ENCODE measurements around the gene U2AF1L4.
A peak's percentile ranks its signal among the peaks of the same experiment; 100 is the strongest.

The U2AF1L4 gene

DNA sequence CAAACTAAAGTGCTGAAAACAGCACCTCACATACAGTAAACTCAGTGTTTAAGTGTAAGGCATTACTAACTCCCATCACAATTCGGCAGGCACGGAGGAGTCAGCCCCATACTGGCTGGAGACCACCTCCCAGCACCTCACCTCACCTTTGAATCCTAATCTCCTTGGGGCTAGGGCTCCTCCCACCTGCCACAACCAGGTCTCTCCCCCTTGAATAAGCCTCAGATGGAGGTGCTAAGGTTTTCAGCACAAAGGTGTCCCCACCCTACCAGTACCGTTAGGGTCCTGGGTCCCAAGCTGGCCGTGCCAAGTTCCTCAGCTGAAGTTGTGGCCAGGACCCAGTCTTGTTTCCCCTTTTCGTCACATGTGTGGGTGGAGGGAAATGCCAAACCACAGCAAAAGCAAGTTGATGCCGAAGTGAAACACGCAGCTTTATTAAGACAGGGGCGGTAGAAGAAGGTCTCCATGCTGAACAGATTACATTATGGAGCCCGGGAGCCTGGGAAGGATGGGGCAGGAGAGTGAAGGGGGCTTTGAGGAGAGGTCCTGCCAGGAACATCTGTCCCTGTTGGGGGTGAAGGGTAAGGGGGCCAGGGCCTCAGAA lies 3.0 kb downstream of the U2AF1L4 start, which contains the start of gene IGFLR1:
Gene IGFLR1 (minus strand): TSS at position 332 of the 604 bp plus-strand sequence. CDS start 1,272 bp downstream, outside the sequence.
- 96% methylated on average over 9 of the region's 9 CpGs for WGBS
- peaks cover 23% of the 10 kb centered on the region for H3K4me1 ChIP-seq (ENCODE audit: control insufficient read depth, insufficient read depth, low read depth, low read length)
- H3K36me3 ChIP-seq (ENCODE audit: control insufficient read depth in 1 of 2, insufficient read depth in 2 of 2, low read depth in 1 of 2, low read length in 2 of 2): peaks cover 39 to 41% of the 10 kb centered on the region in 2 experiments
- H2BK12ac ChIP-seq (ENCODE audit: low read length in 2 of 2): no peak within 1 kb of the TSS
- no peak within 1 kb of the TSS for H2BK120ac ChIP-seq (ENCODE audit: low read depth, low read length)
- H3K27me3 ChIP-seq (ENCODE audit: control insufficient read depth in 1 of 2, insufficient read depth in 1 of 2, low read length in 2 of 2): no peaks in the 10 kb centered on the region
- DNase-seq: no peak
- H2AK5ac ChIP-seq (ENCODE audit: low read length, severe bottlenecking): no peak within 1 kb of the TSS
- no peaks in the 10 kb centered on the region for H3K9me3 ChIP-seq (ENCODE audit: control insufficient read depth, low read length)
- no peak within 1 kb of the TSS for H3K4me3 ChIP-seq (ENCODE audit: insufficient read depth in 1 of 2, low read depth in 1 of 2, low read length in 2 of 2)
- no peak within 1 kb of the TSS for H3K4me2 ChIP-seq (ENCODE audit: low read length, poor library complexity, severe bottlenecking)
- no peak within 1 kb of the TSS for H3K23ac ChIP-seq (ENCODE audit: low read length in 2 of 2)
- H2BK5ac ChIP-seq (ENCODE audit: low read depth, low read length, poor library complexity, severe bottlenecking): no peak within 1 kb of the TSS
- H3K14ac ChIP-seq (ENCODE audit: low read length in 2 of 2): no peak within 1 kb of the TSS
- H4K8ac ChIP-seq (ENCODE audit: low read length): no peak within 1 kb of the TSS
- no peak within 1 kb of the TSS for H4K91ac ChIP-seq (ENCODE audit: low read length)
- no peak within 1 kb of the TSS for H2BK15ac ChIP-seq (ENCODE audit: low read depth, poor library complexity, severe bottlenecking)
- no peak within 1 kb of the TSS for H3K4ac ChIP-seq (ENCODE audit: low read depth in 1 of 2, low read length in 2 of 2)
- no peak within 1 kb of the TSS for H2AFZ ChIP-seq (ENCODE audit: low read depth, low read length)
- H3K9ac ChIP-seq (ENCODE audit: low read length): peak within 1 kb of the TSS; percentile 76
- H3K79me1 ChIP-seq (replicated peaks; ENCODE audit: low read length, poor library complexity, severe bottlenecking): peaks cover 25% of the 10 kb centered on the region
- no peak within 1 kb of the TSS for H3K18ac ChIP-seq (ENCODE audit: low read depth in 1 of 2, low read length in 2 of 2)
- H3K27ac ChIP-seq (ENCODE audit: low read length, poor library complexity, severe bottlenecking): no peak within 1 kb of the TSS

GRCh38 chr19:35741203-35741515 lies 4.1 kb downstream of the U2AF1L4 start:
- peaks cover 47 to 50% of the 10 kb centered on the region in 2 experiments for H3K36me3 ChIP-seq (ENCODE audit: control insufficient read depth in 1 of 2, insufficient read depth in 2 of 2, low read depth in 1 of 2, low read length in 2 of 2)
- peak overlapping the region in 1 of 2 experiments; percentile 64 for H3K18ac ChIP-seq (ENCODE audit: low read depth in 1 of 2, low read length in 2 of 2)
- H3K27me3 ChIP-seq (ENCODE audit: control insufficient read depth in 1 of 2, insufficient read depth in 1 of 2, low read length in 2 of 2): no peaks in the 10 kb centered on the region
- peak overlapping the region; percentile 97 for H2AFZ ChIP-seq (ENCODE audit: low read depth, low read length)
- no peak overlapping the region for H3K14ac ChIP-seq (ENCODE audit: low read length in 2 of 2)
- H3K9ac ChIP-seq (ENCODE audit: low read length): peak overlapping the region; percentile 76
- no peak for DNase-seq
- peak overlapping the region; percentile 84 for H3K4me2 ChIP-seq (ENCODE audit: low read length, poor library complexity, severe bottlenecking)
- peaks cover 24% of the 10 kb centered on the region for H3K79me1 ChIP-seq (replicated peaks; ENCODE audit: low read length, poor library complexity, severe bottlenecking)
- 0% methylated on average over 11 of the region's 12 CpGs for WGBS
- H2AK5ac ChIP-seq (ENCODE audit: low read length, severe bottlenecking): no peak overlapping the region
- peak overlapping the region; percentile 57 for H3K27ac ChIP-seq (ENCODE audit: low read length, poor library complexity, severe bottlenecking)
- no peak overlapping the region for H3K4ac ChIP-seq (ENCODE audit: low read depth in 1 of 2, low read length in 2 of 2)
- H2BK120ac ChIP-seq (ENCODE audit: low read depth, low read length): no peak overlapping the region
- peaks cover 18% of the 10 kb centered on the region for H3K4me1 ChIP-seq (ENCODE audit: control insufficient read depth, insufficient read depth, low read depth, low read length)
- H4K91ac ChIP-seq (ENCODE audit: low read length): no peak overlapping the region
- H3K4me3 ChIP-seq (ENCODE audit: insufficient read depth in 1 of 2, low read depth in 1 of 2, low read length in 2 of 2): peak overlapping the region; percentile 45 to 90
- H3K23ac ChIP-seq (ENCODE audit: low read length in 2 of 2): no peak overlapping the region
- no peak overlapping the region for H2BK12ac ChIP-seq (ENCODE audit: low read length in 2 of 2)
- no peak overlapping the region for H2BK5ac ChIP-seq (ENCODE audit: low read depth, low read length, poor library complexity, severe bottlenecking)
- peak overlapping the region; percentile 53 for H4K8ac ChIP-seq (ENCODE audit: low read length)
- H3K9me3 ChIP-seq (ENCODE audit: control insufficient read depth, low read length): no peaks in the 10 kb centered on the region
- H2BK15ac ChIP-seq (ENCODE audit: low read depth, poor library complexity, severe bottlenecking): no peak overlapping the region

DNA sequence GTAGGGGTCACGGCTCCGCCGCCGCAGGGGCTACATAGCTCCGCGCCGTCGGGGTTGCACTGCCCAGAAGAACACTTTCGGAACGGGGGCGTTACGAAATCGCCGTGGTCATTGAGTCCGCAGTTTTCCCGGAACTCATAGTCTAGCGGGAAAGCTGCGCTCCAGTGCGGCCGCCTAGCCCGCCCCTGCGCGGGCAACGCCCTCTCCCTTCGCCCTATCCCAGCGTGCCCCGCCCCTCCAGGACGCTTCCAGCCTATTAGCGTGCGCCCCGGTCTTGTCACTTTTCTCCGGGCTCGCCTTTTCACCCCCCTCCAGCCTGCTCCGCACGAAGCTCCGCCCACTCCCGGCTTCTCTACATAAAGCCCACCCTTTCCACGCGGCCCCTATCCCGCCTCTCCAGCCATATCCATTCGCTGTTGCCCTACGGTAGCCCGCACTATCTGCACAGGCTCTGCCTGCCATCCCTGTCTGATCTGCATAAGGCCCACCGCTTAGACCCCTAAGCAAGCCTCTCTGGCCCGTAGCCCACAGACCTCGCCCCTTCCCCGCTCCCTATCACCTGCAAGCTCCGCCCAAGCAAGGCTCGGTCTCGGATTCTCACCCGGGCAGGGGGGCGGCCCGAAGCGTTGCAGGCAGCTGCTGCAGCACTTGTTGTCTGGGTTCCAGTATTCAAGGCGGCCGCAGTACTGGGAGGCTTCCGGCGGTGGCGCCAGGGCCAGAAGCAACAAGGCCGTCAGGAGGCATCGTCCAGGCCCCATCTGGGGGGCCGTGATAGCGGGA lies 4.6 kb downstream of the U2AF1L4 start:
- Histone ChIP-seq H3K27ac (ENCODE audit: low read length, poor library complexity, severe bottlenecking) (peak overlapping the region; percentile 57), H4K91ac (ENCODE audit: low read length) (no peak overlapping the region), H2AK5ac (ENCODE audit: low read length, severe bottlenecking) (no peak overlapping the region), H2BK120ac (ENCODE audit: low read depth, low read length) (peak overlapping the region; percentile 42), H3K9ac (ENCODE audit: low read length) (peak overlapping the region; percentile 80), H2AFZ (ENCODE audit: low read depth, low read length) (peak overlapping the region; percentile 97), H2BK5ac (ENCODE audit: low read depth, low read length, poor library complexity, severe bottlenecking) (no peak overlapping the region), H3K27me3 (ENCODE audit: control insufficient read depth in 1 of 2, insufficient read depth in 1 of 2, low read length in 2 of 2) (no peaks in the 10 kb centered on the region), H3K23ac (ENCODE audit: low read length in 2 of 2) (no peak overlapping the region), H3K36me3 (ENCODE audit: control insufficient read depth in 1 of 2, insufficient read depth in 2 of 2, low read depth in 1 of 2, low read length in 2 of 2) (peaks cover 52 to 53% of the 10 kb centered on the region in 2 experiments), H2BK12ac (ENCODE audit: low read length in 2 of 2) (peak overlapping the region in 1 of 2 experiments; percentile 68), H3K4ac (ENCODE audit: low read depth in 1 of 2, low read length in 2 of 2) (no peak overlapping the region), H3K14ac (ENCODE audit: low read length in 2 of 2) (peak overlapping the region in 1 of 2 experiments; percentile 84), H3K18ac (ENCODE audit: low read depth in 1 of 2, low read length in 2 of 2) (peak overlapping the region; percentile 10 to 64), H3K4me1 (ENCODE audit: control insufficient read depth, insufficient read depth, low read depth, low read length) (peaks cover 18% of the 10 kb centered on the region), H3K9me3 (ENCODE audit: control insufficient read depth, low read length) (no peaks in the 10 kb centered on the region), H3K79me1 (replicated peaks; ENCODE audit: low read length, poor library complexity, severe bottlenecking) (peaks cover 23% of the 10 kb centered on the region), H2BK15ac (ENCODE audit: low read depth, poor library complexity, severe bottlenecking) (peak overlapping the region; percentile 94), H3K4me3 (ENCODE audit: insufficient read depth in 1 of 2, low read depth in 1 of 2, low read length in 2 of 2) (peak overlapping the region; percentile 65 to 90), H4K8ac (ENCODE audit: low read length) (peak overlapping the region; percentile 53), H3K4me2 (ENCODE audit: low read length, poor library complexity, severe bottlenecking) (peak overlapping the region; percentile 84)
- WGBS: under 1% methylated on average over 60 of the region's 63 CpGs
- peak; percentile 99 for DNase-seq

DNA sequence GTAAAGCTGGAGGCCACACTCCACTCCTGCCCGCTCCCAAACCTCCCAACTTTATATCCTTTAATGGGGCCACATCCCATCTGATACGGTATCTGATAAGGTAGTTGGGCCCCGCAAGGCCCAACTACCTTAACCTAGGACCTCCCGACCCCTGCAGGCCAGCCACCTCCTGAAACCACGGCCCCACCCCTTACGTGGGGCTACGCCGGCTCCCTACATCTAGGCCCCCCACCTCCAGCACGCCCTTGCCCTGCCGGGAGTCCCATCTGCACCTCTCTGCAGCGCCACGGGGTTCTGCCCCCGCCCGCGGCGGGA lies 5.2 kb downstream of the U2AF1L4 start:
- no peak overlapping the region for H2AK5ac ChIP-seq (ENCODE audit: low read length, severe bottlenecking)
- H2AFZ ChIP-seq (ENCODE audit: low read depth, low read length): no peak overlapping the region
- H3K4ac ChIP-seq (ENCODE audit: low read depth in 1 of 2, low read length in 2 of 2): no peak overlapping the region
- DNase-seq: no peak
- peaks cover 27% of the 10 kb centered on the region for H3K79me1 ChIP-seq (replicated peaks; ENCODE audit: low read length, poor library complexity, severe bottlenecking)
- peak overlapping the region; percentile 15 for H4K91ac ChIP-seq (ENCODE audit: low read length)
- peak overlapping the region; percentile 80 for H3K9ac ChIP-seq (ENCODE audit: low read length)
- H2BK5ac ChIP-seq (ENCODE audit: low read depth, low read length, poor library complexity, severe bottlenecking): no peak overlapping the region
- no peak overlapping the region for H2BK12ac ChIP-seq (ENCODE audit: low read length in 2 of 2)
- WGBS: 6% methylated on average over 16 of the region's 16 CpGs
- H2BK15ac ChIP-seq (ENCODE audit: low read depth, poor library complexity, severe bottlenecking): peak overlapping the region; percentile 94
- peaks cover 58 to 59% of the 10 kb centered on the region in 2 experiments for H3K36me3 ChIP-seq (ENCODE audit: control insufficient read depth in 1 of 2, insufficient read depth in 2 of 2, low read depth in 1 of 2, low read length in 2 of 2)
- peak overlapping the region; percentile 42 for H2BK120ac ChIP-seq (ENCODE audit: low read depth, low read length)
- H3K18ac ChIP-seq (ENCODE audit: low read depth in 1 of 2, low read length in 2 of 2): no peak overlapping the region
- H3K23ac ChIP-seq (ENCODE audit: low read length in 2 of 2): no peak overlapping the region
- H3K4me1 ChIP-seq (ENCODE audit: control insufficient read depth, insufficient read depth, low read depth, low read length): peaks cover 18% of the 10 kb centered on the region
- H3K14ac ChIP-seq (ENCODE audit: low read length in 2 of 2): no peak overlapping the region
- H3K27ac ChIP-seq (ENCODE audit: low read length, poor library complexity, severe bottlenecking): no peak overlapping the region
- no peaks in the 10 kb centered on the region for H3K27me3 ChIP-seq (ENCODE audit: control insufficient read depth in 1 of 2, insufficient read depth in 1 of 2, low read length in 2 of 2)
- peak overlapping the region; percentile 83 for H3K4me2 ChIP-seq (ENCODE audit: low read length, poor library complexity, severe bottlenecking)
- H3K9me3 ChIP-seq (ENCODE audit: control insufficient read depth, low read length): no peaks in the 10 kb centered on the region
- H4K8ac ChIP-seq (ENCODE audit: low read length): no peak overlapping the region
- H3K4me3 ChIP-seq (ENCODE audit: insufficient read depth in 1 of 2, low read depth in 1 of 2, low read length in 2 of 2): peak overlapping the region; percentile 65 to 90

Data from mesenchymal stem cell (in vitro differentiated cells and primary cell).